SKM-1 treated with dmso at 0.1 percent for 144 hours (cell line): Measurements from ENCODE around the gene HAP1.

Source experiments
- DNase-seq: peaks from one replicate; lab custom pipeline; 2025; ENCODE audit not compliant: unreplicated experiment; lab: John Stamatoyannopoulos, UW

The HAP1 gene

DNA sequence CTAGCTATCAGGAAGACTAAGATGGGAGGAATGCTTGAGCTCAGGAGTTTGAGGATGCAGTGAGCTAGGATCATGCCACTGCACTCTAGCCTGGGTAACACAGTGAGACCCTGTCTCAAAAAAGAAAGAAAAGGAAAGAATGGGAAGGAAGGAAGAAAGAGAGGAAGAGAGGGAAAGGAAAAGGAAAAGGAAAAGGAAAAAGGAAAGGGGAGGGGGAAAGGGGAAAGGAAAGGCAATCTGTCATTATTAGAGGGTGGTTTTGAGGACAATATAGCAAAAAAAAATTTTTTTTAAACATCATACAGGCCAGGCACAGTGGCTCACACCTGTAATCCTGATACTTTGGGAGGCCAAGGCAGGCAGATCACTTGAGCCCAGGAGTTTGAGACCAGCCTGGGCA is 31.7 kb upstream of the HAP1 start:
- DNase-seq = no peak

DNA sequence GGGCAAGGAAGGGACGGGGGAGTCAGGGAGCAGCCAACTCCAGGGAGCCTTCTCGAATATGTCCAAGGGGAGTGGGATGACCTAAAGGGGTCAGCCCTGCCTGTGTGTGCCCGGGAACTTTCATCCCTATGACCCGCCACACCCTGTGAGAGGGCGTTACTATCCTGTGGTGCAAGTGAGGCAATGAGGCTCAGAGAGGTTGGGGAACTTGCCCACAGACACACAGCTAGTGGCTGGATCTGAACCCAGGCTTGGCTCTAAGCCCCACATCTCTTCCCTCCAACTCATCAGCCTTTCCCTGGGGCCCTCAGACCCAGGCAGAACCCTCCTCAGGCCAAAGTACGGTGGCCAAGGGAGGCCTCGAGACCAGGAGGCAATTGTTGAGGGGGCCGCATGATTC is 28.9 kb upstream of the HAP1 start:
- no peak for DNase-seq

DNA sequence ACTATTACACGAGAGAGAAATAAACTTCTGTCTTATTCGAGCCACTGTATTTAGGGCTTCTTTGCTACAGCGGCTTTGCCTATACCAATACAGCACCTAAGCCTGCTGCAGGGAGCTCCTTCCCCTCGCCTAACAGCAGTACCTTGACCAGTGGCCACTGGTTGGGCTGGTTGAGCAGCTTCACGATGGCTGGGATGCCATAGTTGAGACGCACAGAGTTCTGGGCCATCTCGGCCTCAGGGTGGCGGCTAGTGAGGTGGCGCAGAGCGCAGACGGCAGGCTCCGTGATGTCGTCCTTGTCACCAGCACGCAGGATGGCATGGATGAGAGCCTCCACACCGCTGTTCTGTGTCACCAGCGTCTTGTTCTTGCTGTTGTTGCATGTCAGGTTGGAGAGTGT is 28.4 kb upstream of the HAP1 start:
- no peak for DNase-seq

DNA sequence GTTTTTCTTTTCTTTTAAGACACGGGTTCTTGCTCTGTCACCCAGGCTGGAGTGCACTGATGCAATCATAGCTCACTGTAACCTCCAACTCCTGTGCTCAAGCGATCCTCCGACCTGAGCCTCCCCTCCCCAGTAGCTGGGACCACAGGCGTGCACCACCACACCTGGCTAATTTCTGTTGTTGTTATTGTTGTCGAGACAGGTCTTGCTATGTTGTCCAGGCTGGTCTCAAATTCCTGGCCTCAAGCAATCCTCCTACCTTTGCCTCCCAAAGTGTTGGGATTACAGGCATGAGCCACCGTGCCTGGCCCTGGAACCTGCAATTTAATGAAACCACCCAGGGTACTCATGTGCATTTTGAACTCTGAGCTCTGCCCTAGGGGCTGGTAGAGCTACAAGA is 27.9 kb upstream of the HAP1 start:
- DNase-seq = no peak

DNA sequence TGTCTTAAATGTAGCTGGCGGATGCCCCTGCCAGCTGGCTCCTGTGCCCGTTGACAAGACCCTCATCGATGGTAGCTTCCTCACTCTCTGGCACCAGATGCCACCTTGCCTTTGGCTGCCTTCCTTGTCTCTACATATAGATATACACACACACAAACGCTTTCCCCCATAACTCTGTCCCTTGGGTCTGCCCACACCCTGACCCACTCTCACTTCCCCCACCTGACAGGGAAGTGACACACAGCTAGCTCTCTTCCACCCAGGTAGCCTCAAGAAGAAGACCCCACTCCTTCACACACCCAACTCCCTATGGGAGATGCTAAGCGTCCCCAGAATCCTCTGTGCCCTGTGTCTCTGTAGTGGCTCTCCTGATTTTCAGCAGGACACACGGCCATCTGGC is 26.4 kb upstream of the HAP1 start:
- no peak for DNase-seq

DNA sequence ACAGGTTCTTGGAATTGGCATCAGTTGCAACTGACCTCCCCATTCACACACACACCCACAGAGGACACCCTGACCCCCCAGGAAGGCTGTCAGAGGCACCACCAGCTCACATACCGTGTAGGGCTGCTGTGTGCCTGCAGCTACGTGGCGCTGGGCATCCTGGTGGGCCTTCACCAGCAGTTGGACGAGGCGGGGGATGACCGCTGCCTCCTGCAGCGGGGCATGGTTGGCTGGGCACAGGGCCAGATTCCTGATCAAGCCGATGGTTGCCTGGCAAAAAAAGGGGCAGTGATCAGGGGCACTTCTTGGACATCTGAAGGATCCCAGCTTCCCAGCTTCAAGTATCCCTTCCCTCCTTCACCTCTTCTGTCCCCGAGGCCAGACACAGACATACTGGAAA is 24.2 kb upstream of the HAP1 start:
- DNase-seq = no peak

DNA sequence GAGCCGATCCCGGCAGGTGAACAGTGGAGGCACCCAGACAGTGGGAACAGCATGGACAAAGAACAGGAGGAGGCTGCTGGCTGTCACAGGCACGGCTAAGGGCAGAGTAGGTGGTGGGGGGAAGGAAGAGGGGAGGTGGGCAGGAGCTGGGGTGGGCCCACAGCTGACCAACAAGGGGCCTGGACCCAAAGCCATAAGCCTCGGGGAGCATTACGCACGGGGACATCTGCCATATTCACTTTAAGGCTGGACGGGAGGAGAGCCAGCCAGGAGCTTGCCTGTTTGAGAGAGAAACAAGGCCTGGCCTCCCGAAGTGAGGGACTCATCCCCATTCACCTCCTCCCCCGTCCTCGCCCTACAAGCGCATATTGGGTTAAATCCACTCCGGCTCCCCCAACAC is 19.6 kb upstream of the HAP1 start:
- no peak for DNase-seq

DNA sequence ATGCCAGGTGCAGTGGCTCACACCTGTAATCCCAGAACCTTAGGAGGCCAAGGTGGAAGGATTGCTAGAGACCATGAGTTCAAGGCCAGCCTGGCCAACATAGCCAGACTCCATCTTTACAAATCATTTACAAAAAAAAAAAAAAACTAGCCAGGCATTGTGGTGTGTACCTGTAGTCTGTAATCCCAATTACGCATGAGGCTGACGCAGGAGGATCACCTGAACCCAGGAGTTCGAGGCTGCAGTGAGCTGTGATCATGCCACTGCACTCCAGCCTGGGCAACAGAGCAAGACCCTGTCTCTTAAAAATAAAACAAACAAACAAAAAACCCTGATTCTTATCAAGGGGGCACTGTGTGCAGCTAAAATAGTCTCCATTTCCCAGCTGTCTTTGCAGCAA is 16.8 kb upstream of the HAP1 start:
- DNase-seq = no peak

DNA sequence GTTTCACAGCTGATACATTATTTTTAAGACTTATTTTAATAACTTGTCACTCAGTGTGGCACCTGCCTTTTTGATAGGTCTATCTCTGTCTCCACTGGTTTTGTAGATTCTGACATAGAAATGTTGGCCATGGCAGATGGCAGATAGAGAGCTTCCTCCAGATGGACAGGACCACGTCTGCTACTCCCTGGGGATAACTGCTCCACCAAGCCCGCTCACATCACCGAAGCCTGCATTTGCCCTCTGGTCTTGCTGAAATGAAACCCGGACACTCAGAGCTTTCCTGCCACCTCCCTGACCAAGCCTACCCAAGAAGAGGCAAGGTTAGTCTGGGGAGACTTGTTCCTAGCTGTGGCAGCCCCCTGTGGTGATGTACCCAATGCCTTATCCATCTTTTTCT is 16.4 kb upstream of the HAP1 start:
- no peak for DNase-seq

DNA sequence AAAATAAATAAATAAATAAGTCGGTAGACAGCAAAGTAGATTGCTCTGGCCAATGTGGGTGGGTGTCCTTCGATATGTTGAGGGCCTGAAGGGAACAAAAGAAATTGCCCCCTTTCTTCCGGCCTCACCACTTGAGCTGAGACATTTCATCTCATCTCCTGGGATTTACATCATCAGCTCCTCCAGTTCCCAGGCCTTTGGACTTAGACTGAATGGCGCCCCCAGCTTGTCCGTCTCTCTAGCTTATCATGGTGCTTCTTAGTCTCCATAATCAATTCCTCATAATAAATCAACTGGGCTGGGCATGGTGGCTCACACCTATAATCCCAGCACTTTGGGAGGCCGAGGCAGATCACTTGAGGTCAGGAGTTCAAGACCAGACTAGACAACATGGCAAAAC is 13.8 kb upstream of the HAP1 start:
- DNase-seq = no peak

DNA sequence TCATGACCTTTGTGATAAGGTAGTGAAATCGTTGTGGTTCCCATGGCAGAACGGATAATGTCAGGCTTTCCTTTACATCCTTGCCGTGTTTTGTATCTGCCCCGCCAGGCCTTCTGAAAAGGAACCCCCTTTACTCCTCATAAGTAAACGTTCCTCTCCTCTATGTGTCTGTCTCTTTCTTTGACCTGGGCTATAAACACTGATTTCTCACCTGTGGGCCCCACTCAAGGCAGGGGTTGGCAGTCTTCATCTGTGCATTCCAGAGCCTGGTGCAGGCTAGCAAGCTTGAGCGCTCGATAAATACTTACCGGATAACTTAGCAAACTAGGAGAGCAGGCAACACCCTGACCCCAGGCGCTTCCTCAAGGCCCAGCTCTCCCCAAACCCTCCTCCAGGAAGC is 7.3 kb upstream of the HAP1 start:
- no peak for DNase-seq

DNA sequence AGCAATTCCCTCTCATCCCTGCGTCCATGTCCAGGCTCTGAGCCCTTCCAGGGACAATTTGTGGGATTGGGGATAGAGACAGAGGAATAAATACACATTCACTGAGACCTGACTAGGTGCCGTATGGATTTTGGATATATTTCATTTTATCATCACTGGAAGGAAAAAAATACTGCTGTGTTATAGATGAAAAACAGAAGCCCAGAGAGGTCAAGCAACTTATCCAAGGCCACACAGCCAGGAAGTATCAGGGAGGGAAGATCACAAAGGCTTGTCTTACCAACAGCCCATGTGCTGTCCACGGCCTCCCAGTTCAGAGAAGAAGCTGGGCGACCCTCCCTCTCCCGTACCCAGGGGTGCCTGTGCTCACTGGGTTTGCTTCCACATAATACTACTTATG is 6.1 kb upstream of the HAP1 start:
- DNase-seq = no peak

DNA sequence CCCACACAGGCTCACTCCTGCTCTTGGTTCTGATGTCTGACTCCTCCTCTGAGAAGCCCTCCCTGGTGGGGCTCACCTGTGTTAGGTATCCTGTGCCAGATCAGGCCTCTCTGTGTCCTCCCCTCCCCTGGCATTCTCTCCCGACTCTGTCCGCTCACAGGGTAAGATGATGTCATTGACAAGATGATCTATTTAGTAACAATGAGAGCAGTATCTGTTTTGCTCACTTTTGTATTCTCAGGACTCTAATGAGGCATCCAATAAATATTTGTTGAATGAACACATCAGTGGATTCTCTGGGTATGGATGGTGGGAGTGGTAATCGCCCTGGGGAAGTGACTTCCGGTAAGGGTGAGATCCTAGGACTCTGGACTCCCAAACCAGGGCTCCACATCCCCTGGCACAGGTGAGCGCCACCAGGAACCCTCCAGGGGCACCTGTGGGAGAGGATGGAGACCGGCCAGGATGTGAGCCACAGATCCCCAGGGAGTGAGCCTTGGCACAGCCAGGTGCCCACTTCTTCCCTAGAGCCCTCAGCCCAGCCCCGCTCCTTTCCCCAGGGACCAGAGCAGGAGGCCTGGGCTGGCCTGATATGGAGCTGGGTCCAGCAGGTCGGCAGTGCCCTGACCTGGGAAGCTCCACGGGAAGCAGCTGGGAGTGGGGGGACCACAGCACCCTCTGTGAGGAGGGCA is 5.4 kb upstream of the HAP1 start:
- DNase-seq = no peak

DNA sequence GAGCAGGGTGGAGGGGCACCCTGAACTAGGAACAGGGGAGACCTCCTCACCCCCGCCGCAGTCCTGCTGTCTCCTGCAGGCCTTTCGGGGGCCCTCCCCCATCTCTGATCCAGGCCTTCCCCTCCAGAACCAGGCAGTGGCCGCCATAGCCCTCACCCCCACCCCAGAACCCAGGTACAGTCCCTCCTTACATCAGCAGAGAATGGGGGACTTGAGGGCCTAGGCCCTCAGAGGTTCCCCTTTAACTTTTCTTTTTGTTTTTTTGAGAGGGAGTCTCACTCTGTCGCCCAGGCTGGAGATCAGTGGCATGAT is 4.3 kb upstream of the HAP1 start:
- no peak for DNase-seq

DNA sequence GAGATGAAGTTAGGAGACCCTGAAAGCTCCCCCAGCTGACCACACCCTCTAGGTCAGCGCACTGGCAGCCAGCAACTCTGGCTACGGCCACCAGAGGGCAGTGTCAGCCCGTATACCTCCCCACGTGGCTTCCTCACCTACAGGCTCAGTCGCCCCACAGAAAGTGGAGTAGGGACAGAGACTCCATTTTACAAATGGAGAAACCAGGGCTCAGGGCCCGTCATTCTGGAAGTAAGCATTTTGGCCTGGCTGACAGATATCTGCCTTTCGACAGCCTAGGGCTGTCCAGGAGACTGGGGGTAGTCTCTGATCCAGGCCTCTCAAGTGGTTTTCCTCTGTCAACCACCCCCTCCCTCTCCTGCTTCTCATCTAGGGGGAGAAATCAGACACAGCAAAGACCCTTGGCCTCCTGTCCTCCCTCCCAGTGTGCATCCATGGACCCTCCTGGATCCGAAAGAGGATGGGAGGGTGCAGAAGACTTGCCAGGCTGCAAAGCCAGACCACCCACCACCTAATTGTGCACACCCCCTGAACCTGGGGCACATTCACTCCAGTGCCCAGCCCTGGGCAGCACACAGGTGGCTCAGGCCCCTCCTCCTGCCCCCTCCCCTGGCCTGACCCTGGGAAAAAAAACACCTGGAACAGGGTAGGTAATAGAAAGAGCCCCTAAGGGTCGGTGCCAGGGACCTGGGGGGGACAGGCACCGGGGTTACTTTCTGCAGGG is 3.8 kb upstream of the HAP1 start:
- DNase-seq = peak; percentile 69

DNA sequence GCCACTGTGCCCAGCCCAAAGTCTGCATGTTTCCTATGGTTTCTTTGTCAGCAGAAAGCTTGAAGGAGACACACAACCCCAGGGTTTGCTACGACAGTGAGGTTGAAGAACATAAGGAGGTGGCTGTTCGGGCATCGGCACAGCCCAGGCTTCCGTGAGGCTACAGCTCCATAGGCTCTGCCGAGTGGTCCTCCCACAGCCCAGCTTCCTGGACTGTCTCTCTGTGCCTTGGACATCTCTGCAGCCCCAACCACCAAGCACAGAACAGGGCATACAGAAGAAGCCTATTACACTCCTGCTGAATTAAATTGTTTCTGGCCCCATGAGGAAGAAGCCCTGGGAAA is 3.2 kb upstream of the HAP1 start:
- no peak for DNase-seq

DNA sequence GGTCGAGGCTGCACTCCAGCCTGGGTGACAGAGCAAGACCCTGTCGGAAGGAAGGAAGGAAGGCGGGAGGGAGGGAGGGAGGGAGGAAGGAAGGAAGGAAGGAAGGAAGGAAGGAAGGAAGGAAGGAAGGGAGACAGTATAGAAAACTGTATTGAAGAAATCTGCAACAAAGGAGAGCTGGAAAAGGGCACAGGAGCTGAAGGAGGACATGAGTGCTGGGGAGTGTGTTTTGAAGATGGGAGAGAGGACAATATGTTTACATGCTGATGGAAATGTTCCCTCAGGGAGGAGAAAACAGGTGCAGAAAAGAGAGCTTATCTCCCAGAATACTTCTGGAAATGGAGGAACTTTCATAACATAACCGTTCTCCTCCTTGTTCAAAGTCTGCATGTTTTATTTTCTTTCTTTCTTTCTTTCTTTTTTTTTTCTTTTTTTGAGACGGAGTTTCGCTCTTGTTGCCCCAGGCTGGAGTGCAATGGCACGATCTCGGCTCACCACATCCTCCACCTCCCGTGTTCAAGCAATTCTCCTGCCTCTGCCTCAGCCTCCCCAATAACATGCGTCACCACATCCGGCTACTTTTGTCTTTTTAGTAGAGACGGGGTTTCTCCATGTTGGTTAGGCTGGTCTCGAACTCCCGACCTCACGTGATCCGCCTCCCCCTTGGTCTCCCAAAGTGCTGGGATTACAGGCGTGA is 2.7 kb upstream of the HAP1 start:
- DNase-seq = no peak

DNA sequence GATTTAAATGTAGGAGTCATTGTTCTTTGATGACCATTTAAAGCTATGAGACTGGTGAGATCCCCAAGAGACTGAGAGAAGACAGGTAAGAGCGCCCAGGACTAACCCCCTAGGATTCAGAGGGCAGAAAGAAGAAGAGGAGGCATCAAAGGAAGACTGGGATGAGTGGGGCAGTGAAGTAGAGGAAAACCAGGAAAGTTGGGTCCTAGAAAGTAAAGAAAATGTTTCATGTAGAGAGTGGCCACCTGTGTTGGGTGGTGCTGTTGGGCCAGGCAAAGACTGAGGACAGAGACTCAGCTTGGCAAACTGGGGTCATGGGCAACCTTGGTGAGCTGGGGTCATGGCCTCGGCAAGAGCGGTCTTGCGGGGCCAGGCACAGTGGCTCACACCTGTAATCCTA is 1.3 kb upstream of the HAP1 start:
- DNase-seq = no peak

DNA sequence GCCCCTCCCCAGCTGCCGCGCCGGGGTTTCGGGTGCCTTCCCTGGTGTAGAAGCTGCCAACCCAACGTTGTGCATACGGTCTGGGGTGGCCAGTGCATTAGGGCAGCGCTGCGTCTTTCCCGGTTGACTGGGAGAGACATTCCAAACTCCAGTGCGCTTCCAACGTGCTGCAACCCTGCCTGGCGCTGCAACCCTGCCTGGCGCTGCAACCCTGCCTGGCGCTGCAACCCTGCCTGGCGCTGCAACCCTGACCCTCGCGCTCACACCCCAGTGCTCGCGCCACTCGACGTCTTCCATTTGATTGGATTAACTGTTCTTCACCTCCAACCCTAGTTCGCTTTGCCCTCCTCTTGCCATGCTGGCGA is 488 bp upstream of the HAP1 start:
- no peak for DNase-seq

DNA sequence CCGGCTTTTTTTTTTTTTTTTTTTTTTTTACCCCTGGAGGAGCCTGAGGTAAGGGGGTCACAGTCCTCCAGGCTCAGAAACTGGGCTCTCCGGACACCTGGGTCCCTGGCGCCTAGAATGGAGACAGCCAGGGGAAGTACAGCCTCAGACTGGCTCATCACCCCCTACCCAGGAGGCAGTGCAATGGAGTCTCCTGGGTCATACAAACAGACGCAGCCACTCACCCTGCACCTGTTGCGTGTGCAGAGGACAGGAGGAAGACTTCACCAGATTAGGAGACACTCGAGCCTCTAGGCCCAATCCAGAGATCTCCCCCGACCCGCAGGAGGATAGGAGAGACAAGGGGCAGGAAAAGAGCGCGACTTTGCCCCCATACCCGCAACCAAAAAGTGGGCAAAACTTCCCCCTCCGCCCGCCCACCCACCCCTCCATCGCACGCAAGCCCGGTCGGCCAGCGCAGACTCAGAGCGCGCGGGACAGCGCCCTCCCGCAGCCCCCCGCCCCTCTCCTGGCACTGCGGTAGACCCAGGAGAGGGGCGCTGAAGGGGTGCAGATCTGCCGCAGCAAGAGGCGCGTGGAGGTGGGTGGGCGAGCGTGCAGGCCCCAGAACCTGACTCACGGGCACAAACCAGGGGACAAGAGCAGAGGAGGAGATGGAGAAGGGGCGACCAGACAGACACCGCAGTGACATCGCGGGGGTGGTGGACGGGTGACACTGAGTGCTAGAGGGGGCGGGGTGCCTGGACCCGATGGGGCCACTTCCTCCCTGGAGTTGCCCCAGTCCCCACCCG is 900 bp downstream of the HAP1 start:
- DNase-seq = no peak

DNA sequence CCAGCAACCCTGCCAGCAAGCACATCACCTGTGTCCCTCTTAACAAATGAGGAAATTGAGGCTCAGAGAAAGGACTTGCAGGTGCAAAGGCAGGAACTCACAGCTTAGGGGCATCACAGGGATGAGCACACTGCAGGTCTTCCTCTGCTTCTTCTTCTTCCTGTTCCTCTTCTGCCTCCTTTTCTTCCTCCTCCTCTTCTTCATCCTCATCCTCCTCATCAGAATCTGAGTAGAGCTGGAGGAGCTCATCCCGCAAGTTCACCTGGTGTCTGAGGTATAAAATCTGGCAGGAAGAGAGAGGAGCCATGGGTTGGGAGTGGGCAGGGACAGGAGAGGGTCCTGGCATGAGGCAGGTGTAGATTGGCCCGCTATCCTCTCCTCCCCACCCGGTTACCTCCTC is 2.6 kb downstream of the HAP1 start:
- DNase-seq = peak; percentile 2

DNA sequence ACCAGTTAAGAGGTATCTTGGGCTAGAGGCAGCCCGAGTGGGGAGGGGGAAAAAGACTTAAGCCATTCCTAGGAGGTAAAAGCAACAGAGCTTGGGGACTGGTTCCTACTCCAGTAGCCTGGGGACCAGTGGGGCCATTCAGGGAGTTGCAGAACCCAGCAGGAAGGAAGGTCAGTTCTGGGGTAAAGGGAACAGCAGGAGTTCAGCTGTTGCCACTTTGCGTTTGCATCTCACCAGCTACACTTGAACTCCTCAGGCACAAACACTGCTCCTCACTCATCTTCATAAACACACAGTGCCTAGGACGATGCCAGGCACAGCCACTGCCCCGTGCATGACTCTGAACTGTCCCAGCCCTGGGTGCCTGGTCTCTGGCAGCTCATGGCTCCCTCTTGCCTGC is 4.0 kb downstream of the HAP1 start:
- DNase-seq = no peak
